DOHH2 (cell line): ENCODE measurements around the gene NMBR.

Source experiments
- CTCF ChIP-seq: fragments of 200-600 bp; sonication (generic); IDR thresholded peaks from one replicate; pipeline ENCODE4 v1.5.1; 2014; ENCODE audit warnings: antibody characterized with exemption, mild to moderate bottlenecking, low read depth, low read length; ENCODE audit not compliant: poor library complexity, severe bottlenecking
- EZH2phosphoT487 ChIP-seq: fragments of 200-600 bp; sonication (generic); IDR thresholded peaks from 2 replicates; pipeline ENCODE4 v1.6.1; 2017; ENCODE audit warnings: borderline replicate concordance, mild to moderate bottlenecking, antibody characterized with exemption, low read length, moderate library complexity, mixed read lengths

GRCh38 chr6:142171351-142171750 lies 24.4 kb upstream of the NMBR start:
- TF ChIP-seq EZH2phosphoT487 (no peak), CTCF (no peak)
